Muscle layer of duodenum (tissue), 2 donors: ENCODE data around the gene SERPINA3.

Experiments used
- H3K27ac ChIP-seq: one replicate; pipeline ENCODE4 v1.7.0; 2013; ENCODE audit warnings: mild to moderate bottlenecking, low read length
- H3K27me3 ChIP-seq: one replicate; pipeline ENCODE4 v1.7.0; 2013; ENCODE audit warnings: low read depth, mild to moderate bottlenecking, control low read depth, low read length
- H3K36me3 ChIP-seq, 2 donors: one replicate each; pipeline ENCODE4 v1.7.0; 2013; ENCODE audit warnings: low read length in 2 of 2, control low read depth in 1 of 2, mild to moderate bottlenecking in 1 of 2; ENCODE audit not compliant: insufficient read depth in 2 of 2, control insufficient read depth in 1 of 2
- H3K4me1 ChIP-seq, 2 donors: one replicate each; pipeline ENCODE4 v1.7.0; 2013; ENCODE audit warnings: low read length in 2 of 2, mild to moderate bottlenecking in 2 of 2, control low read depth in 1 of 2, moderate library complexity in 1 of 2; ENCODE audit not compliant: insufficient read depth in 2 of 2, control insufficient read depth in 1 of 2
- H3K4me3 ChIP-seq, 2 donors: one replicate each; pipeline ENCODE4 v1.7.0; 2013; ENCODE audit warnings: low read length in 2 of 2, low read depth in 1 of 2, mild to moderate bottlenecking in 1 of 2
- H3K9me3 ChIP-seq, 2 donors: one replicate each; pipeline ENCODE4 v1.7.0; 2013; ENCODE audit warnings: low read length in 2 of 2, control low read depth in 1 of 2, mild to moderate bottlenecking in 1 of 2; ENCODE audit not compliant: control insufficient read depth in 1 of 2
- donor health status: healthy.

Gene SERPINA3

GRCh38 chr14:94663538-94663937 lies 51.3 kb downstream of the SERPINA3 start:
- H3K9me3 ChIP-seq, result no peaks in the 10 kb centered on the region
- no peaks in the 10 kb centered on the region for H3K36me3 ChIP-seq
- no peaks in the 10 kb centered on the region for H3K4me1 ChIP-seq
- no peaks in the 10 kb centered on the region for H3K27me3 ChIP-seq
- no peak overlapping the region for H3K27ac ChIP-seq
- no peak overlapping the region for H3K4me3 ChIP-seq

GRCh38 chr14:94663965-94664704 lies 51.9 kb downstream of the SERPINA3 start:
- Histone ChIP-seq H3K4me3 (no peak overlapping the region), H3K36me3 (no peaks in the 10 kb centered on the region), H3K27ac (no peak overlapping the region), H3K27me3 (no peaks in the 10 kb centered on the region), H3K9me3 (no peaks in the 10 kb centered on the region), H3K4me1 (no peaks in the 10 kb centered on the region)

- H3K27ac ChIP-seq, result no peak overlapping the region
- no peaks in the 10 kb centered on the region for H3K36me3 ChIP-seq
- H3K27me3 ChIP-seq, result no peaks in the 10 kb centered on the region
- no peaks in the 10 kb centered on the region for H3K4me1 ChIP-seq
- H3K4me3 ChIP-seq, result no peak overlapping the region
- no peaks in the 10 kb centered on the region for H3K9me3 ChIP-seq
Measured at GRCh38 chr14:94665121-94665520, 52.9 kb downstream of the SERPINA3 start.

- no peak overlapping the region for H3K27ac ChIP-seq
- H3K36me3 ChIP-seq, result no peaks in the 10 kb centered on the region
- no peaks in the 10 kb centered on the region for H3K9me3 ChIP-seq
- H3K27me3 ChIP-seq, result no peaks in the 10 kb centered on the region
- H3K4me3 ChIP-seq, result no peak overlapping the region
- H3K4me1 ChIP-seq, result no peaks in the 10 kb centered on the region
Measured at GRCh38 chr14:94665544-94665943, 53.4 kb downstream of the SERPINA3 start.

GRCh38 chr14:94670692-94671285 lies 58.6 kb downstream of the SERPINA3 start:
- Histone ChIP-seq H3K27ac (no peak overlapping the region), H3K9me3 (no peaks in the 10 kb centered on the region), H3K27me3 (no peaks in the 10 kb centered on the region), H3K36me3 (no peaks in the 10 kb centered on the region), H3K4me3 (no peak overlapping the region), H3K4me1 (no peaks in the 10 kb centered on the region)

- Histone ChIP-seq H3K4me1 (no peaks in the 10 kb centered on the region), H3K4me3 (no peak overlapping the region), H3K27me3 (no peaks in the 10 kb centered on the region), H3K27ac (no peak overlapping the region), H3K9me3 (no peaks in the 10 kb centered on the region), H3K36me3 (no peaks in the 10 kb centered on the region)
Measured at GRCh38 chr14:94671870-94672444, 59.8 kb downstream of the SERPINA3 start.

GRCh38 chr14:94673071-94673470 lies 60.9 kb downstream of the SERPINA3 start:
- H3K36me3 ChIP-seq, result no peaks in the 10 kb centered on the region
- H3K4me1 ChIP-seq, result no peaks in the 10 kb centered on the region
- H3K27me3 ChIP-seq, result no peaks in the 10 kb centered on the region
- H3K9me3 ChIP-seq, result no peaks in the 10 kb centered on the region
- no peak overlapping the region for H3K4me3 ChIP-seq
- H3K27ac ChIP-seq, result no peak overlapping the region
